LoVo (cell line): Measurements from ENCODE around the gene AIMP2.
"Not testable (repeated sequence)": the region's sequence is repeated elsewhere in the genome, so short reads cannot be mapped to it uniquely, and the experiment has no call there.

Experiments used
- DNase-seq: peaks from one replicate; pipeline ENCODE4 v3.0.0-alpha.2; 2016; ENCODE audit warnings: low spot score

AIMP2 gene

GRCh38 chr7:6026011-6026819 lies 17.1 kb downstream of the AIMP2 start:
- DNase-seq: peak; percentile 34

DNA sequence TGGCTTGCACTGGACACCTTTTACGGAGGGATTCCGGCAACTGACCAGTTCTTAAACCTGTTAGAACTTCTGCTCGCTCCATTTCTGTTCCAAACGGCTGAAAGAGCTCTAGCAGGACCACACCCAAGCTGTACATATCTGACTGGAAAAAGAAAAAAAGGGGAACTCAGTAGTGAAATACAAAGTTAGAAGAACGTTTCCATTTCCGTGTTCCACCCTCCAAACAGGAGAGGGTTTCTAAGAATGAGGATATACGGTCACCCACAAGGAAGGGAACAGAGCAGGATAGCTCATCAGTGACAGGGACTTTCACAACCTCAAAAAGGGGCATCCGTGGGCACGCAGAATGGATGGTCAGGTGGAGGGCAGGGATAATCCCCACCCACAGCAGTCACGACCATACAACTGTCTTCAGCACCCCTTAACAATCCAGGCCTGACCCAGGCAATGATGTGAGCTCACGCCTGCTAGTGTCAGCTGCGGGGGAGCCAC lies 17.8 kb downstream of the AIMP2 start:
- no peak for DNase-seq

DNA sequence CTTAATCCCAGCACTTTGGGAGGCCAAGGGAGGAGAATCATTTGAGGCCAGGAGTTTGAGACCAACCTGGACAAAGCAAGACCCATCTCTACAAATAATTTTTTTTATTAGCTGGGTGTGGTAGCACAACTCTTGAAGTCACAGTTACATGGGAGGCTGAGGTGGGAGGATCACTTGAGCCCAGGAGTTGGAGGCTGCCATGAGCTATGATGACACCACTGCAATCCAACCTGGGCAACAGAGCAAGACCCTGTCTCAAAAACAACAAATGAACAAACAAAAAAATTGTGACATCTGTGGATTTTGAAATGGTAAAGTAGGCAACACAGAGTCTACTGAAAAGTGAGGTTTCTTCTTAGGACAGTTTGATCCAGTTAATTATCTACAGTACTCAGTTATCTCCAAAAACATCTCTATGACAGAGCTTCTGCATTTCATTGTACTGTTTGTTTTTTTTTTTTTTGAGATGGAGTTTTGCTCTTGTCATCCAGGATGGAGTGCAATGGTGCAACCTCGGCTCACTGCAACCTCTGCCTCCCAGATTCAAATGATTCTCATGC lies 18.8 kb downstream of the AIMP2 start:
- DNase-seq: no peak

- DNase-seq: no peak
These were observed 19.5 kb downstream of the AIMP2 start for GRCh38 chr7:6028563-6028962.

DNA sequence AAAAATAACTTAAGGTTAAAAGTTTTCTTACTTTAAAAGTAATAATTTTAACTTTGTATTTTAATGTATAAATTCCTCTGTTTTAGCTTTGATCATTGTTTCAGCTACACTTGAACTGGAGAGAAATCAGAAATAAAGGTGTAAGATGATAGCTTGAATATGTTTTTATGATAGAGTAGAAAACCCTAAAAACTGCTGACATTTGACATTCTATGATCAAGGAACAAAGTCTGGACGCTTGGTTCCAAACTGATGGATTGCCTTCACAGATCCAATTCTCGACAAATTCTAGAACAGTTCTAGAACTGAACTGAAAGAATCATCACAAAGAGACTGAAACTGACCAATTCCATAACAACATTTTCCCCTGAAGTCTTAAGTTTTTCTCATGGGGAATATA lies 21.9 kb downstream of the AIMP2 start, which contains the start of gene ANKRD61:
TSS of gene ANKRD61 (plus strand) at position 389 of the 400 bp plus-strand sequence. CDS start at position 389, 0 bp downstream.
- no peak for DNase-seq

GRCh38 chr7:6031567-6031966 lies 22.5 kb downstream of the AIMP2 start:
- DNase-seq: no peak

DNA sequence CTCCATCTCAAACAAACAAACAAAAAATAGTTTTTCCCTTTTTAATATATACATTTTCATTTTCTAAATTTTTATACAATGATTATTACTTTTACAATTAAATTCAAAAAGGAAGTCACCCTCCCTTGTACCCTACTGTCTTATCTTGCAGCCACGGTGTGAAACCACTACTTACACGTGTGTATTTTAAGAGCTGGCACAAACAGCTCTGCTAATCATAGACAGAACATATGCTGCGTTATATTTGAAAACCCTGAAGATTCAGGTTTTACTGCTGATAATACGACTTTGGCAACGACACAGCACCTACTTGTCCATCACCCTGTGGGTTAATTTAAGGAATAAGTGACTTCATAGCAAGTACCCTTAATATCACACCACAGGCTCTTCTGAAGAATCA lies 23.1 kb downstream of the AIMP2 start:
- no peak for DNase-seq

GRCh38 chr7:6032641-6033040 lies 23.6 kb downstream of the AIMP2 start:
- no peak for DNase-seq

- no peak for DNase-seq
These were observed 26.1 kb downstream of the AIMP2 start for GRCh38 chr7:6035165-6035564.

GRCh38 chr7:6035686-6036085 lies 26.6 kb downstream of the AIMP2 start:
- DNase-seq: no peak

- no peak for DNase-seq
These were observed 40.7 kb downstream of the AIMP2 start for GRCh38 chr7:6049780-6050179.

GRCh38 chr7:6051185-6051584 lies 42.1 kb downstream of the AIMP2 start:
- not testable (repeated sequence) for DNase-seq

DNA sequence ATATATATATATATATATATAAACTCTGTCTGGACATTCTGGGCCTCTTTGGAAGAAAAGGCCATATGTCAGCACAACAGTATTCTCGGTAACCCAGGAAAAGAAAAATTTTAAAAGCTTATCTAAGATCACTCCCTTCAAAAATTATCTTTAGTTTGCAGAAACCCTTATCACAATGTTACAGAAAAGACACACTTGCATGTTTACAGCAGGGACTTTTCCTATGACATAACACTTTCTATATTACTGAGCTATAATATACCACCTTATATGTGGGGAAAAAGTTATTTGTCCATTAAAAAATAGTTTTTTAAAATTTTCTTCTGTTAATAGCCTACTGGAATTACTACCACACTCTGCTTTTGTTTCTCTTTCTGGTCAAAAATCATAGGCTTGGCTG lies 47.5 kb downstream of the AIMP2 start:
- DNase-seq: no peak

- DNase-seq: no peak
These were observed 48.5 kb downstream of the AIMP2 start for GRCh38 chr7:6057316-6058129.

GRCh38 chr7:6059941-6060340 lies 50.9 kb downstream of the AIMP2 start:
- not testable (repeated sequence) for DNase-seq

- DNase-seq: no peak
These were observed 62.3 kb downstream of the AIMP2 start for GRCh38 chr7:6071406-6071805.
